Stomach smooth muscle (tissue), 2 donors: ENCODE data around the gene SP3.

ENCODE experiments used
- H3K27ac ChIP-seq: one replicate; pipeline ENCODE4 v1.7.0; 2013; ENCODE audit warnings: mild to moderate bottlenecking, low read length, inconsistent platforms
- H3K27me3 ChIP-seq, 2 donors: one replicate each; pipeline ENCODE4 v1.7.0; 2013; ENCODE audit warnings: low read length in 2 of 2; ENCODE audit not compliant: insufficient read depth in 2 of 2, control insufficient read depth in 1 of 2
- H3K36me3 ChIP-seq, 2 donors: one replicate each; pipeline ENCODE4 v1.7.0; 2013; ENCODE audit warnings: low read length in 2 of 2; ENCODE audit not compliant: control insufficient read depth in 2 of 2, insufficient read depth in 2 of 2
- H3K4me1 ChIP-seq: one replicate; pipeline ENCODE4 v1.7.0; 2013; ENCODE audit warnings: low read length; ENCODE audit not compliant: control insufficient read depth, insufficient read depth
- H3K4me3 ChIP-seq, 2 donors: one replicate each; pipeline ENCODE4 v1.7.0; 2013; ENCODE audit warnings: low read length in 2 of 2
- H3K9ac ChIP-seq, 2 donors: one replicate each; pipeline ENCODE4 v1.7.0; 2013; ENCODE audit warnings: low read length in 2 of 2, mild to moderate bottlenecking in 1 of 2
- H3K9me3 ChIP-seq, 2 donors: one replicate each; pipeline ENCODE4 v1.7.0; 2013; ENCODE audit warnings: low read length in 2 of 2; ENCODE audit not compliant: control insufficient read depth in 2 of 2
- donor health status: healthy.
- donor health status: Pancreatic carcinoma.

SP3 gene

GRCh38 chr2:173942861-173943523 is 22.2 kb downstream of the SP3 start:
- Histone ChIP-seq H3K4me3 (no peak overlapping the region), H3K9ac (no peak overlapping the region), H3K9me3 (no peaks in the 10 kb centered on the region), H3K4me1 (peaks cover 2% of the 10 kb centered on the region), H3K27ac (no peak overlapping the region), H3K36me3 (no peaks in the 10 kb centered on the region), H3K27me3 (no peaks in the 10 kb centered on the region)

GRCh38 chr2:173941567-173941966 is 23.6 kb downstream of the SP3 start:
- H3K27me3 ChIP-seq = no peaks in the 10 kb centered on the region
- H3K27ac ChIP-seq = no peak overlapping the region
- no peaks in the 10 kb centered on the region for H3K9me3 ChIP-seq
- peaks cover 2% of the 10 kb centered on the region for H3K4me1 ChIP-seq
- no peak overlapping the region for H3K9ac ChIP-seq
- no peak overlapping the region for H3K4me3 ChIP-seq
- H3K36me3 ChIP-seq = no peaks in the 10 kb centered on the region

GRCh38 chr2:173940208-173941020 is 24.8 kb downstream of the SP3 start:
- Histone ChIP-seq H3K9me3 (no peaks in the 10 kb centered on the region), H3K27ac (no peak overlapping the region), H3K4me1 (peaks cover 10% of the 10 kb centered on the region)

GRCh38 chr2:173938700-173939384 is 26.3 kb downstream of the SP3 start:
- Histone ChIP-seq H3K9ac (no peak overlapping the region), H3K4me1 (peaks cover 11% of the 10 kb centered on the region), H3K27ac (no peak overlapping the region), H3K27me3 (no peaks in the 10 kb centered on the region), H3K36me3 (no peaks in the 10 kb centered on the region), H3K4me3 (no peak overlapping the region), H3K9me3 (no peaks in the 10 kb centered on the region)

More at GRCh38 chr2:173940208-173941020, 24.8 kb downstream of the SP3 start:
- H3K9ac ChIP-seq = no peak overlapping the region
- H3K27me3 ChIP-seq = no peaks in the 10 kb centered on the region
- no peaks in the 10 kb centered on the region for H3K36me3 ChIP-seq
- no peak overlapping the region for H3K4me3 ChIP-seq

- peaks cover 0 to 4% of the 10 kb centered on the region in 2 donors for H3K36me3 ChIP-seq
- H3K4me3 ChIP-seq = no peak overlapping the region
- peaks cover 11% of the 10 kb centered on the region for H3K4me1 ChIP-seq
- no peaks in the 10 kb centered on the region for H3K9me3 ChIP-seq
- no peaks in the 10 kb centered on the region for H3K27me3 ChIP-seq
- H3K9ac ChIP-seq = no peak overlapping the region
- no peak overlapping the region for H3K27ac ChIP-seq
These were observed 29.9 kb downstream of the SP3 start for GRCh38 chr2:173935305-173935704.

GRCh38 chr2:173934895-173935294 is 30.3 kb downstream of the SP3 start:
- Histone ChIP-seq H3K4me1 (peaks cover 9% of the 10 kb centered on the region), H3K27me3 (no peaks in the 10 kb centered on the region), H3K36me3 (peaks cover 0 to 4% of the 10 kb centered on the region in 2 donors), H3K9ac (no peak overlapping the region), H3K27ac (no peak overlapping the region), H3K9me3 (no peaks in the 10 kb centered on the region), H3K4me3 (no peak overlapping the region)

GRCh38 chr2:173931751-173932150 is 33.4 kb downstream of the SP3 start:
- peaks cover 9% of the 10 kb centered on the region for H3K4me1 ChIP-seq
- H3K9ac ChIP-seq = no peak overlapping the region
- no peaks in the 10 kb centered on the region for H3K27me3 ChIP-seq
- H3K27ac ChIP-seq = no peak overlapping the region
- H3K9me3 ChIP-seq = no peaks in the 10 kb centered on the region
- peaks cover 3 to 4% of the 10 kb centered on the region in 2 donors for H3K36me3 ChIP-seq
- H3K4me3 ChIP-seq = no peak overlapping the region

- H3K4me3 ChIP-seq = no peak overlapping the region
- no peak overlapping the region for H3K27ac ChIP-seq
- no peaks in the 10 kb centered on the region for H3K9me3 ChIP-seq
- no peaks in the 10 kb centered on the region for H3K27me3 ChIP-seq
- H3K9ac ChIP-seq = no peak overlapping the region
- peaks cover 3 to 4% of the 10 kb centered on the region in 2 donors for H3K36me3 ChIP-seq
- H3K4me1 ChIP-seq = no peaks in the 10 kb centered on the region
These were observed 35.7 kb downstream of the SP3 start for GRCh38 chr2:173929441-173929840.

- Histone ChIP-seq H3K4me3 (no peak overlapping the region), H3K9ac (no peak overlapping the region), H3K27me3 (no peaks in the 10 kb centered on the region), H3K27ac (no peak overlapping the region), H3K4me1 (no peaks in the 10 kb centered on the region), H3K9me3 (no peaks in the 10 kb centered on the region), H3K36me3 (peaks cover 2 to 3% of the 10 kb centered on the region in 2 donors)
These were observed 38.3 kb downstream of the SP3 start for GRCh38 chr2:173926875-173927274.

- H3K27ac ChIP-seq = no peak overlapping the region
- peaks cover 0 to 1% of the 10 kb centered on the region in 2 donors for H3K36me3 ChIP-seq
- no peaks in the 10 kb centered on the region for H3K27me3 ChIP-seq
- no peaks in the 10 kb centered on the region for H3K9me3 ChIP-seq
- H3K4me1 ChIP-seq = no peaks in the 10 kb centered on the region
- H3K9ac ChIP-seq = no peak overlapping the region
- no peak overlapping the region for H3K4me3 ChIP-seq
These were observed 40.9 kb downstream of the SP3 start for GRCh38 chr2:173924285-173924684.
